Fibroblast of mammary gland (primary cell): ENCODE measurements around the gene GRIA1.

Experiments
- DNase-seq: peaks from one replicate; pipeline ENCODE4 v3.0.0-alpha.2; 2010; ENCODE audit warnings: low read depth
- H3K4me3 ChIP-seq: 2 replicates; pipeline ENCODE4 v1.5.1; 2011; ENCODE audit warnings: low read depth, mild to moderate bottlenecking, low read length, moderate library complexity; ENCODE audit not compliant: control insufficient read depth
- CTCF ChIP-seq: conservative IDR thresholded peaks from 2 replicates; pipeline ENCODE4 v1.5.1; 2011; ENCODE audit warnings: low read depth, low read length, inconsistent platforms; ENCODE audit not compliant: control insufficient read depth, insufficient read depth

Gene GRIA1

GRCh38 chr5:153584960-153585359, 94.5 kb downstream of the GRIA1 start:
- no peak for DNase-seq
- TF ChIP-seq CTCF: no peak
- no peak overlapping the region for H3K4me3 ChIP-seq

- TF ChIP-seq CTCF: no peak
- no peak for DNase-seq
- no peak overlapping the region for H3K4me3 ChIP-seq
Observed at GRCh38 chr5:153585622-153586277, 95.3 kb downstream of the GRIA1 start.

GRCh38 chr5:153592081-153592480, 101.6 kb downstream of the GRIA1 start:
- no peak overlapping the region for H3K4me3 ChIP-seq
- no peak for DNase-seq
- no peak for TF ChIP-seq CTCF

GRCh38 chr5:153594785-153595184, 104.3 kb downstream of the GRIA1 start:
- TF ChIP-seq CTCF: no peak
- H3K4me3 ChIP-seq: no peak overlapping the region
- DNase-seq: no peak

GRCh38 chr5:153598099-153598498, 107.6 kb downstream of the GRIA1 start:
- TF ChIP-seq CTCF: no peak
- DNase-seq: no peak
- no peak overlapping the region for H3K4me3 ChIP-seq

- no peak for DNase-seq
- H3K4me3 ChIP-seq: no peak overlapping the region
- no peak for TF ChIP-seq CTCF
Observed at GRCh38 chr5:153601377-153601776, 110.9 kb downstream of the GRIA1 start.

- TF ChIP-seq CTCF: no peak
- no peak overlapping the region for H3K4me3 ChIP-seq
- no peak for DNase-seq
Observed at GRCh38 chr5:153605386-153605785, 114.9 kb downstream of the GRIA1 start.
